Effector memory CD4-positive, alpha-beta T cell (primary cell): Measurements from ENCODE around the gene C1QTNF5.

Experiments
- DNase-seq, 3 donors: peaks; one replicate each; pipeline ENCODE4 v3.0.0-alpha.2; 2020
- H3K27ac ChIP-seq: 2 replicates; pipeline ENCODE4 v1.7.0; 2013; ENCODE audit warnings: mild to moderate bottlenecking, low read length, moderate library complexity; ENCODE audit not compliant: insufficient read depth, poor library complexity, severe bottlenecking
- H3K27me3 ChIP-seq: replicated peaks from 2 replicates; pipeline ENCODE4 v1.7.0; 2013; ENCODE audit warnings: mild to moderate bottlenecking, low read length; ENCODE audit not compliant: insufficient read depth, control insufficient read depth, poor library complexity, severe bottlenecking
- H3K36me3 ChIP-seq: 2 replicates; pipeline ENCODE4 v1.7.0; 2013; ENCODE audit warnings: mild to moderate bottlenecking, low read length, moderate library complexity; ENCODE audit not compliant: control insufficient read depth, insufficient read depth
- H3K4me1 ChIP-seq: 2 replicates; pipeline ENCODE4 v1.7.0; 2013; ENCODE audit warnings: low read length, mild to moderate bottlenecking; ENCODE audit not compliant: control insufficient read depth, insufficient read depth, poor library complexity, severe bottlenecking
- H3K4me3 ChIP-seq: 2 replicates; pipeline ENCODE4 v1.7.0; 2013; ENCODE audit warnings: low read length, low read depth, mild to moderate bottlenecking; ENCODE audit not compliant: insufficient read depth, poor library complexity, severe bottlenecking
- H3K9me3 ChIP-seq: 2 replicates; pipeline ENCODE4 v1.7.0; 2013; ENCODE audit warnings: mild to moderate bottlenecking, low read length, moderate library complexity; ENCODE audit not compliant: control insufficient read depth

The C1QTNF5 gene

GRCh38 chr11:119372260-119373058 is 31.8 kb upstream of the C1QTNF5 start:
- no peak overlapping the region for H3K27ac ChIP-seq
- H3K36me3 ChIP-seq, result no peaks in the 10 kb centered on the region
- peaks cover 8% of the 10 kb centered on the region for H3K27me3 ChIP-seq
- H3K4me3 ChIP-seq, result no peak overlapping the region
- no peaks in the 10 kb centered on the region for H3K9me3 ChIP-seq
- DNase-seq, result no peak
- H3K4me1 ChIP-seq, result peaks cover 5% of the 10 kb centered on the region

- H3K9me3 ChIP-seq, result no peaks in the 10 kb centered on the region
- no peak overlapping the region for H3K4me3 ChIP-seq
- peaks cover 5% of the 10 kb centered on the region for H3K4me1 ChIP-seq
- no peaks in the 10 kb centered on the region for H3K36me3 ChIP-seq
- peaks cover 11% of the 10 kb centered on the region for H3K27me3 ChIP-seq
- DNase-seq, result no peak
- H3K27ac ChIP-seq, result no peak overlapping the region
These were observed 31.1 kb upstream of the C1QTNF5 start for GRCh38 chr11:119371778-119372182.

GRCh38 chr11:119371067-119371601 is 30.5 kb upstream of the C1QTNF5 start:
- Histone ChIP-seq H3K4me3 (no peak overlapping the region), H3K4me1 (peaks cover 5% of the 10 kb centered on the region), H3K27ac (no peak overlapping the region), H3K9me3 (no peaks in the 10 kb centered on the region), H3K36me3 (no peaks in the 10 kb centered on the region), H3K27me3 (peaks cover 18% of the 10 kb centered on the region)
- DNase-seq, result no peak

- Histone ChIP-seq H3K36me3 (no peaks in the 10 kb centered on the region), H3K4me3 (no peak overlapping the region), H3K27ac (no peak overlapping the region), H3K9me3 (no peaks in the 10 kb centered on the region), H3K4me1 (peaks cover 5% of the 10 kb centered on the region), H3K27me3 (peaks cover 20% of the 10 kb centered on the region)
- DNase-seq, result peak in 1 of 3 donors; percentile 24
These were observed 29.9 kb upstream of the C1QTNF5 start for GRCh38 chr11:119370486-119371046.

- peaks cover 9% of the 10 kb centered on the region for H3K4me1 ChIP-seq
- H3K27me3 ChIP-seq, result peaks cover 32% of the 10 kb centered on the region
These were observed 28.6 kb upstream of the C1QTNF5 start for GRCh38 chr11:119369132-119369925.

GRCh38 chr11:119368121-119369034 is 27.7 kb upstream of the C1QTNF5 start:
- no peaks in the 10 kb centered on the region for H3K36me3 ChIP-seq
- H3K4me1 ChIP-seq, result peaks cover 12% of the 10 kb centered on the region
- H3K27ac ChIP-seq, result no peak overlapping the region
- no peaks in the 10 kb centered on the region for H3K9me3 ChIP-seq
- H3K27me3 ChIP-seq, result peaks cover 39% of the 10 kb centered on the region
- no peak for DNase-seq
- H3K4me3 ChIP-seq, result no peak overlapping the region

More at GRCh38 chr11:119369132-119369925, 28.6 kb upstream of the C1QTNF5 start:
- H3K27ac ChIP-seq, result no peak overlapping the region
- no peaks in the 10 kb centered on the region for H3K36me3 ChIP-seq
- DNase-seq, result no peak
- no peaks in the 10 kb centered on the region for H3K9me3 ChIP-seq
- H3K4me3 ChIP-seq, result no peak overlapping the region

GRCh38 chr11:119367661-119368120 is 27.0 kb upstream of the C1QTNF5 start:
- Histone ChIP-seq H3K36me3 (no peaks in the 10 kb centered on the region), H3K9me3 (no peaks in the 10 kb centered on the region), H3K4me1 (peaks cover 14% of the 10 kb centered on the region), H3K27me3 (peaks cover 43% of the 10 kb centered on the region), H3K27ac (no peak overlapping the region), H3K4me3 (no peak overlapping the region)
- no peak for DNase-seq

GRCh38 chr11:119366690-119367620 is 26.3 kb upstream of the C1QTNF5 start:
- no peaks in the 10 kb centered on the region for H3K36me3 ChIP-seq
- no peaks in the 10 kb centered on the region for H3K9me3 ChIP-seq
- DNase-seq, result no peak
- H3K4me3 ChIP-seq, result no peak overlapping the region
- no peak overlapping the region for H3K27ac ChIP-seq
- peaks cover 14% of the 10 kb centered on the region for H3K4me1 ChIP-seq
- peaks cover 45% of the 10 kb centered on the region for H3K27me3 ChIP-seq
